C4-2B (cell line): ENCODE results near the gene ERVMER34-1.

Source experiments
- CTCF ChIP-seq: fragments of 450-650 bp; conservative IDR thresholded peaks from 2 replicates; pipeline ENCODE4 v1.5.1; 2017; ENCODE audit warnings: mild to moderate bottlenecking
- ZFX ChIP-seq: fragments of 450-650 bp; IDR thresholded peaks from 2 replicates; pipeline ENCODE4 v1.6.1; 2017

GRCh38 chr4:52716364-52717151, 34.7 kb downstream of the ERVMER34-1 start:
- TF ChIP-seq CTCF (no peak), ZFX (no peak)
